ENCODE data around the gene SIPA1L2. TPM values are rescaled to one million over a fixed set of nuclear protein-coding genes. Genes with fewer than 3 reads are reported as not detected.
A peak's percentile ranks its signal among the peaks of the same experiment; 100 is the strongest.

SIPA1L2 gene
- total and polyA plus RNA-seq, 10 donors = 1.1 to 67.7 (median 27.7) TPM

DNA sequence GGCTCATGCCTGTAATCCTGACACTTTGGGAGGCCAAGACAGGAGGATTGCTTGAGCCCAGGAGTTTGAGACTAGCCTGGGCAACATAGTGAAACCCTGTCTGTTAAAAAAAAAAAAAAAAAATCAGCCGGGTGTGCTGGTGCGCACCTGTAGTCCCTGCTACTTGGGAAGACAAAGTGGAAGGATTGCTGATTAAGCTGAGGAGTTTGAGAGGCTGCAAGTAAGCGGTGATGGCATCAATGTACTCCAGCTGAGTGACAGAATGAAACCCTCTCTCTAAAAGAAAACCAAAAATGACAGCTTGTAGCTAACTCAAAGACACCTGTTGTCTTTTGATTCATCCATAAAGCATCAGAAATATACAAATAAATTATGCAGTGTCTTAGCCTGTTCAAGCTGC is 31.8 kb downstream of the SIPA1L2 start:
- DNase-seq = no peak
- no peaks in the 10 kb centered on the region for H3K9me3 ChIP-seq
- 90 to 94% (median 91%) methylated on average over 3 of the region's 3 CpGs for WGBS, 5 donors
- no peaks in the 10 kb centered on the region for H3K27me3 ChIP-seq (replicated peaks in 1 of 7)
- H3K36me3 ChIP-seq = no peaks in the 10 kb centered on the region
- no peak overlapping the region for H3K4me3 ChIP-seq
- H3K4me1 ChIP-seq = peaks cover 9 to 46% (median 42%) of the 10 kb centered on the region in 6 donors
- intact Hi-C loops (cut with DNase I; ENCODE audit: low total_unique reads) = no loop called here
- H3K27ac ChIP-seq = peak overlapping the region in 5 of 8 donors; percentile 29 to 56 (median 44)
- TF ChIP-seq POLR2AphosphoS5 (IDR thresholded peaks at IDR 0.05) = no peak
- TF ChIP-seq, protein P1, sequence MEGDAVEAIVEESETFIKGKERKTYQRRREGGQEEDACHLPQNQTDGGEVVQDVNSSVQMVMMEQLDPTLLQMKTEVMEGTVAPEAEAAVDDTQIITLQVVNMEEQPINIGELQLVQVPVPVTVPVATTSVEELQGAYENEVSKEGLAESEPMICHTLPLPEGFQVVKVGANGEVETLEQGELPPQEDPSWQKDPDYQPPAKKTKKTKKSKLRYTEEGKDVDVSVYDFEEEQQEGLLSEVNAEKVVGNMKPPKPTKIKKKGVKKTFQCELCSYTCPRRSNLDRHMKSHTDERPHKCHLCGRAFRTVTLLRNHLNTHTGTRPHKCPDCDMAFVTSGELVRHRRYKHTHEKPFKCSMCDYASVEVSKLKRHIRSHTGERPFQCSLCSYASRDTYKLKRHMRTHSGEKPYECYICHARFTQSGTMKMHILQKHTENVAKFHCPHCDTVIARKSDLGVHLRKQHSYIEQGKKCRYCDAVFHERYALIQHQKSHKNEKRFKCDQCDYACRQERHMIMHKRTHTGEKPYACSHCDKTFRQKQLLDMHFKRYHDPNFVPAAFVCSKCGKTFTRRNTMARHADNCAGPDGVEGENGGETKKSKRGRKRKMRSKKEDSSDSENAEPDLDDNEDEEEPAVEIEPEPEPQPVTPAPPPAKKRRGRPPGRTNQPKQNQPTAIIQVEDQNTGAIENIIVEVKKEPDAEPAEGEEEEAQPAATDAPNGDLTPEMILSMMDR (IDR thresholded peaks at IDR 0.05 in 8 of 11, conservative IDR thresholded peaks at IDR 0.05 in 3 of 11) = no peak
- no peak for TF ChIP-seq POLR2A (IDR thresholded peaks at IDR 0.05)

DNA sequence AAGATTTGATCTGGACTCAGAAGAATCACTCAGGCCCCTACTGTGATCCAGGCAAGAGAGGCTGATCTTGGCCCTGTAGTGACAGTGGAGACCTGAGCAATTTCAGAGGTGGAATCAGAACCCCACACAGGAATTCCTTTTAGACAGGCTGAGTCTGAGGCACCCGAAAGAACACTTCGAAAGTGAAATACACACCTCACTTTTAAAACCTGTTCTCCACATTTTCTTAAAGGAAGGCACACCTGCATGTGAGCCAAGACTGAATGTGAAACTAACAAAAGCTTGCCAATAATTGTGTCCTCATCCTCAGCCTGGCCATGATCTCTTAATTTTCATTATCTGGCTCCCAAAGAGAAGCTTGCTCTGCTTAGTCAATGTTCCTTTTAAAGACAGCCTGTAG is 32.2 kb downstream of the SIPA1L2 start:
- H3K27me3 ChIP-seq (replicated peaks in 1 of 7) = no peaks in the 10 kb centered on the region
- no peaks in the 10 kb centered on the region for H3K36me3 ChIP-seq
- TF ChIP-seq, protein P1 (IDR thresholded peaks at IDR 0.05 in 8 of 11, conservative IDR thresholded peaks at IDR 0.05 in 3 of 11) = no peak
- TF ChIP-seq POLR2A (IDR thresholded peaks at IDR 0.05) (no peak), POLR2AphosphoS5 (IDR thresholded peaks at IDR 0.05) (no peak)
- H3K4me3 ChIP-seq = no peak overlapping the region
- peak overlapping the region in 5 of 8 donors; percentile 29 to 56 (median 44) for H3K27ac ChIP-seq
- 73 to 86% (median 84%) methylated on average over 2 of the region's 2 CpGs for WGBS, 5 donors
- peaks cover 9 to 46% (median 42%) of the 10 kb centered on the region in 6 donors for H3K4me1 ChIP-seq
- no peaks in the 10 kb centered on the region for H3K9me3 ChIP-seq
- no peak for DNase-seq
- intact Hi-C loops (cut with DNase I; ENCODE audit: low total_unique reads) = no loop called here

DNA sequence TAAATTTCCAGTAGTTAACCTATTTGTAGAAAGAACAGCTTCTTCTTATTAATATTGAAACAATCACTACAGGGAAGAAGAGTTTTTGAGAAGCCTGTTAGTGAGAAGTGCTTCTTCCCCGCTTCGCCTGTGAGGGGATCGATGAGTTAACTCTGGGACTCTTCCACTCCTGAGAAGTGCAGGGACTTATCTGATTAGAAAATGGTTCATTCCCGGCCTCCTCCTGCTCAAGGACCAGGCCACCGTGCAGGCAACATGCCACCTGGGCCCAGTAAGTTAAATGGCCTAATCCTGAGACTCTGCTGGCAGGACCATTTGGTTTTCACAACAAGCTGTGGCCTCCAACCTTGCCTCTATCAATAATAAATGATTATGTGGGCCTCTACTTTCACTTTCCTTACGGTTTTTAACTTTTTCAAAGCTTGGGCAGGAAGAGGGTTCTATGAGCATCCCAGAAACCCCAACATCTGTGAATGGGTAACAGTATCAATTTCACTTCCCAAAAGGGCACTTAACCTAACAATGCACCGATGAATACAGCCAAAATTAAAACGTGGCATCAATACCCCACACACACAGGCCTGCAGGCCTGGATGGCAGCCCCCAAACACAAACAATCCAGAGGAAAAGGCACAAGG is 33.1 kb downstream of the SIPA1L2 start:
- no peak for DNase-seq
- Histone ChIP-seq H3K4me1 (peaks cover 9 to 52% (median 43%) of the 10 kb centered on the region in 6 donors), H3K27me3 (replicated peaks in 1 of 7) (no peaks in the 10 kb centered on the region), H3K9me3 (no peaks in the 10 kb centered on the region), H3K36me3 (no peaks in the 10 kb centered on the region), H3K27ac (peak overlapping the region in 7 of 8 donors; percentile 9 to 75 (median 57)), H3K4me3 (peak overlapping the region in 1 of 8 donors; percentile 16)
- 51 to 66% (median 58%) methylated on average over 8 of the region's 8 CpGs for WGBS, 5 donors
- intact Hi-C loops (cut with DNase I; ENCODE audit: low total_unique reads) = no loop called here
- TF ChIP-seq, protein P1 (IDR thresholded peaks at IDR 0.05 in 8 of 11, conservative IDR thresholded peaks at IDR 0.05 in 3 of 11) = no peak
- TF ChIP-seq POLR2A (IDR thresholded peaks at IDR 0.05) (no peak), POLR2AphosphoS5 (IDR thresholded peaks at IDR 0.05) (no peak)

DNA sequence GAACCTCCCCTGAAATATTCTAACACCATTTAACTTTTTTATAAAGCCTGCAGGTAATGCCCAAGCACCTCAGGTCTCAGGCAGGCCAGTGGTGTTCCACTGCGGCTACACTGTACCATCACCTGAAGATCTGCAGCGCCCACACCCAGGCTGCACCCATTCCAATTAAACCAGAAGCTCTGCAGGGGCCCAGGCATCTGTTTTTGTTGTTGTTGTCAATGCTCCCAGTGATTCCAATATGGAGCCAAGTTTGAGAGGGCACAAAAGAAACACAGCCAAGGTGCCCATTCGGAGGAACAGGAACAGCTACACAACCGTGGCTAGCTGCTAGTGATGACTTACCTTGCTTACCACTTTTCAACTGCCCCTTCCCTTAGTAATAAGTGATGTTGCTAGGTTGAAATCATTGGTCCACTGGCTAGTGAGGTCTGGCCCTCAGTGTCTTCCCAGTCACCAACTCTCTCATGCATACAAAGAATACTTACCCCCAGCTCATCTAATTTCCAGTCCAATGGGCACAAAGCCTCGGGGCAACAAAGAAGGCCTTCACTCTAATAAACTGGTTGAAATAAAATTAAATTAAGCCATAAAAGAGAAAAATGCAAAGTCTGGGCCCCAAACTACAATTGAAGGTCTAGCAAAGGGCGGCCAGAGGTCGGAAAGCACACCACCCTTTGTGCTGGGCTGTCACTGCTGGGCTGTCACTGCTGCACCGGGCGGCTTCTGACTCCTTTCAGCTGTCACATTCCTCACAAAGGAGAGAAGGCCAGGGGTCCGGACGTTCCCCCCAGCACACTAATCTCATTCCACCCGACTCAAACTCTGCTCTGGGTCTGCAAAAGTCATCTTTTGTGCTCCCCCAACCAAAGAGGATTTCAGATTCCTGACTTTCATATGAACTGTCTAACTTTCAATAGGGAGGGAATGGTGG is 34.9 kb downstream of the SIPA1L2 start:
- WGBS, 5 donors = 84 to 90% (median 88%) methylated on average over 12 of the region's 12 CpGs
- no peaks in the 10 kb centered on the region for H3K9me3 ChIP-seq
- no peaks in the 10 kb centered on the region for H3K36me3 ChIP-seq
- no peaks in the 10 kb centered on the region for H3K27me3 ChIP-seq (replicated peaks in 1 of 7)
- no peak overlapping the region for H3K4me3 ChIP-seq
- no peak for DNase-seq
- peak overlapping the region in 1 of 8 donors; percentile 55 for H3K27ac ChIP-seq
- intact Hi-C loops (cut with DNase I; ENCODE audit: low total_unique reads) = no loop called here
- TF ChIP-seq, protein P1 (IDR thresholded peaks at IDR 0.05 in 8 of 11, conservative IDR thresholded peaks at IDR 0.05 in 3 of 11) = no peak
- TF ChIP-seq POLR2A (IDR thresholded peaks at IDR 0.05) (no peak), POLR2AphosphoS5 (IDR thresholded peaks at IDR 0.05) (no peak)
- H3K4me1 ChIP-seq = peaks cover 13 to 58% (median 49%) of the 10 kb centered on the region in 6 donors

All from spleen (tissue), 11 donors.